IMR-90 (cell line): ENCODE data around the gene HNRNPLL. TPM values are rescaled to one million over a fixed set of nuclear protein-coding genes. Genes with fewer than 3 reads are reported as not detected.
"Not testable (repeated sequence)": the region's sequence is repeated elsewhere in the genome, so short reads cannot be mapped to it uniquely, and the experiment has no call there.

ENCODE experiments used
- ATAC-seq: fragments of 200-7000 bp; cut with Tn5 transposase; 2 replicates; pipeline ENCODE4 v1.9.1; 2020; ENCODE audit warnings: low read depth, mild to moderate bottlenecking, moderate library complexity
- BruUV-seq: library from RNA; stranded (reverse); fragments of 400-500 nt; replicated peaks from 2 replicates; lab custom pipeline; 2021; lab: Mats Ljungman, UMichigan
- CTCF ChIA-PET: fragments of 300-600 bp; formaldehyde crosslinking; extraction: SDS; loops from one replicate; lab custom pipeline; 2021; ENCODE audit warnings: antibody characterized with exemption; lab: Yijun Ruan, JAX
- POLR2A ChIA-PET: fragments of 300-600 bp; sonication (Branson Sonifier 250); formaldehyde crosslinking; loops from one replicate; lab custom pipeline; 2022; ENCODE audit warnings: antibody characterized with exemption; ENCODE audit not compliant: unreplicated experiment; lab: Charles Lee
- DNase-seq: peaks from one replicate; pipeline ENCODE4 v3.0.0; 2013
- H2AFZ ChIP-seq: replicated peaks from 2 replicates; pipeline ENCODE3; 2013; ENCODE audit warnings: low read length, mild to moderate bottlenecking; ENCODE audit not compliant: poor library complexity
- H2AK5ac ChIP-seq: 2 replicates; pipeline ENCODE4 v1.6.1; 2013; ENCODE audit warnings: low read depth, low read length, inconsistent platforms
- H2AK9ac ChIP-seq: replicated peaks from 2 replicates; pipeline ENCODE3; 2013; ENCODE audit warnings: mild to moderate bottlenecking, low read depth, low read length, moderate library complexity; ENCODE audit not compliant: poor library complexity
- H2BK120ac ChIP-seq: 2 replicates; pipeline ENCODE4 v1.6.1; 2013; ENCODE audit warnings: low read depth, low read length, inconsistent platforms
- H2BK15ac ChIP-seq: 3 replicates; pipeline ENCODE4 v1.6.1; 2013; ENCODE audit warnings: low read depth, low read length, inconsistent platforms
- H2BK20ac ChIP-seq: 2 replicates; pipeline ENCODE4 v1.6.1; 2013; ENCODE audit warnings: low read depth, mild to moderate bottlenecking, inconsistent platforms, low read length, moderate library complexity
- H2BK5ac ChIP-seq: 2 replicates; pipeline ENCODE4 v1.6.1; 2013; ENCODE audit warnings: mild to moderate bottlenecking, low read depth, low read length, inconsistent platforms; ENCODE audit not compliant: poor library complexity, severe bottlenecking
- H3K14ac ChIP-seq: replicated peaks from 2 replicates; pipeline ENCODE4 v1.6.1; 2013; ENCODE audit warnings: low read depth, low read length, inconsistent platforms
- H3K18ac ChIP-seq: 2 replicates; pipeline ENCODE4 v1.6.1; 2013; ENCODE audit warnings: low read depth, low read length, control low read depth
- H3K23ac ChIP-seq: 2 replicates; pipeline ENCODE4 v1.6.1; 2013; ENCODE audit warnings: low read depth, low read length, inconsistent platforms
- H3K27ac ChIP-seq: 2 replicates; pipeline ENCODE4 v1.5.1; 2013; ENCODE audit warnings: mild to moderate bottlenecking, control low read depth, low read length; ENCODE audit not compliant: insufficient read depth
- H3K27me3 ChIP-seq: 2 replicates; pipeline ENCODE4 v1.6.1; 2013; ENCODE audit warnings: low read length; ENCODE audit not compliant: control insufficient read depth, insufficient read depth
- H3K36me3 ChIP-seq: 2 replicates; pipeline ENCODE4 v1.6.1; 2013; ENCODE audit warnings: low read length, mixed read lengths; ENCODE audit not compliant: control insufficient read depth, insufficient read depth
- H3K4ac ChIP-seq: 2 replicates; pipeline ENCODE4 v1.6.1; 2013; ENCODE audit warnings: low read depth, low read length, inconsistent platforms
- H3K4me1 ChIP-seq: 2 replicates; pipeline ENCODE4 v1.6.1; 2013; ENCODE audit warnings: low read length, mixed read lengths; ENCODE audit not compliant: control insufficient read depth, insufficient read depth
- H3K4me2 ChIP-seq: 2 replicates; pipeline ENCODE4 v1.6.1; 2013; ENCODE audit warnings: low read depth, mild to moderate bottlenecking, control low read depth, low read length, moderate library complexity
- H3K4me3 ChIP-seq: 2 replicates; pipeline ENCODE4 v1.5.1; 2013; ENCODE audit warnings: low read depth, mild to moderate bottlenecking, control low read depth, low read length, moderate library complexity; ENCODE audit not compliant: insufficient read depth
- H3K56ac ChIP-seq: 2 replicates; pipeline ENCODE4 v1.6.1; 2013; ENCODE audit warnings: low read length, inconsistent platforms; ENCODE audit not compliant: insufficient read depth; ENCODE audit errors: extremely low read depth
- H3K79me1 ChIP-seq, 2 experiments: 2 replicates each; pipeline ENCODE4 v1.6.1; 2013; ENCODE audit warnings: low read length in 2 of 2, inconsistent platforms in 1 of 2, low read depth in 1 of 2
- H3K9ac ChIP-seq: 2 replicates; pipeline ENCODE4 v1.6.1; 2013; ENCODE audit warnings: low read depth, low read length, control low read depth
- H3K9me1 ChIP-seq: 2 replicates; pipeline ENCODE4 v1.6.1; 2013; ENCODE audit warnings: low read length, inconsistent platforms; ENCODE audit not compliant: insufficient read depth
- H3K9me3 ChIP-seq: 2 replicates; pipeline ENCODE4 v1.6.1; 2013; ENCODE audit warnings: low read length; ENCODE audit not compliant: control insufficient read depth, insufficient read depth
- H4K20me1 ChIP-seq: 2 replicates; pipeline ENCODE4 v1.6.1; 2013; ENCODE audit warnings: low read length, inconsistent platforms; ENCODE audit not compliant: insufficient read depth
- H4K5ac ChIP-seq: 2 replicates; pipeline ENCODE4 v1.6.1; 2013; ENCODE audit warnings: mild to moderate bottlenecking, low read depth, low read length, control low read depth
- H4K8ac ChIP-seq, 2 experiments: 2 replicates each; pipeline ENCODE4 v1.6.1; 2013; ENCODE audit warnings: low read depth in 2 of 2, low read length in 2 of 2, control low read depth in 1 of 2, inconsistent platforms in 1 of 2
- H4K91ac ChIP-seq: 2 replicates; pipeline ENCODE4 v1.6.1; 2013; ENCODE audit warnings: low read depth, low read length, inconsistent platforms; ENCODE audit not compliant: insufficient read depth
- WGBS, 2 experiments: methylation state at CpG; one replicate each; pipeline versions ENCODE4 v1.1.5 to v1.1.7; 2013; ENCODE audit warnings: missing lambda C conversion rate in 2 of 2; ENCODE audit not compliant: insufficient read length in 1 of 2; ENCODE audit errors: extremely low coverage in 2 of 2; 5-methylcytosine and 5-hydroxymethylcytosine counted together
- dilution Hi-C: fragments of 300-500 bp; cut with HindIII; formaldehyde crosslinking; loops from one replicate; pipeline ENCODE4 v1.14.3; 2018; ENCODE audit warnings: low sequenced_read_pairs; ENCODE audit not compliant: unreplicated experiment
- in situ Hi-C: fragments of 300-500 bp; cut with MboI; formaldehyde crosslinking; loops from 3 replicates; pipeline ENCODE4 v1.14.3; 2019; ENCODE audit warnings: low sequenced_read_pairs, inconsistent platforms, mixed read lengths
- intact Hi-C: fragments of 100-400 bp; cut with micrococcal nuclease; formaldehyde crosslinking; loops from 2 replicates; pipeline ENCODE4 v1.10.0; 2022
- polyA plus RNA-seq, 3 experiments: library from polyadenylated mRNA; depleted of rRNA; stranded (reverse); fragments of >200 nt; gene quantifications; 2 replicates each; pipeline ENCODE4 v1.2.3, GENCODE V29; 2012; ENCODE audit warnings: low replicate concordance in 1 of 3
- total RNA-seq: library from RNA; depleted of rRNA; stranded (reverse); fragments of >200 nt; gene quantifications from 2 replicates; pipeline ENCODE4 v1.2.3, GENCODE V29; 2012

The HNRNPLL gene
- total and polyA plus RNA-seq, 2 of the 4 experiments (the other 2 are of a cell fraction), result 23.7 to 53.1 TPM

- H3K23ac ChIP-seq, H3K9me1 ChIP-seq, H3K36me3 ChIP-seq, H4K20me1 ChIP-seq, H3K27me3 ChIP-seq, H3K9ac ChIP-seq, H2AK9ac ChIP-seq, CTCF ChIA-PET, H2AFZ ChIP-seq, H3K9me3 ChIP-seq, H3K56ac ChIP-seq, H4K5ac ChIP-seq, intact Hi-C loops, BruUV-seq, H3K14ac ChIP-seq, H3K4me1 ChIP-seq, H3K18ac ChIP-seq, H3K79me1 ChIP-seq, H2BK120ac ChIP-seq, H3K27ac ChIP-seq, in situ Hi-C loops, H4K8ac ChIP-seq, ATAC-seq, H2AK5ac ChIP-seq, H2BK20ac ChIP-seq, POLR2A ChIA-PET, H3K4me2 ChIP-seq, H4K91ac ChIP-seq, H3K4me3 ChIP-seq, H2BK15ac ChIP-seq, DNase-seq, H3K4ac ChIP-seq, dilution Hi-C loops, H2BK5ac ChIP-seq: not testable (repeated sequence)
- WGBS, 2 experiments, result no CpG with 5 or more reads among the region's 2 CpGs
These were observed 6.5 kb upstream of the HNRNPLL start for GRCh38 chr2:38609246-38609645.
